Germinal center (tissue), 1 donor: ENCODE data around the gene GALNTL6.

ENCODE experiments used
- DNase-seq: peaks from one replicate; pipeline ENCODE4 v3.0.0; 2012; ENCODE audit warnings: mixed read lengths, low spot score

The GALNTL6 gene

DNA sequence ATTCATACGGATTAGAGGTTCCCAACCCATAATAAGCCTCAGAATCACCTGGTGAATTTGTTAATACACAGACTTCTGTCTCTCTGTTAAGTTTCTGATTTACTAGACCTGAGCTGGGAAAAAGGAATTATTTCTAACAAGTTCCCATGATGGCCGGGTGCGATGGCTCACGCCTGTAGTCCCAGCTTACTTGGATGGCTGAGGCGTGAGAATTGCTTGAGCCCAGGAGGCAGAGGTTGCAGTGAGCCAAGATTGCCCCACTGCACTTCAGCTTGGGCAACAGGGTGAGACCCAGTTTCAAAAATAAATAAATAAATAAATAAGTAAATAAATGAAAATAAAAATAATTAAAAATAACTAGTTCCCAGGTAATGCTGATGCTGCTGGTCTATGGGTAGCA is 412.3 kb downstream of the GALNTL6 start:
- no peak for DNase-seq

DNA sequence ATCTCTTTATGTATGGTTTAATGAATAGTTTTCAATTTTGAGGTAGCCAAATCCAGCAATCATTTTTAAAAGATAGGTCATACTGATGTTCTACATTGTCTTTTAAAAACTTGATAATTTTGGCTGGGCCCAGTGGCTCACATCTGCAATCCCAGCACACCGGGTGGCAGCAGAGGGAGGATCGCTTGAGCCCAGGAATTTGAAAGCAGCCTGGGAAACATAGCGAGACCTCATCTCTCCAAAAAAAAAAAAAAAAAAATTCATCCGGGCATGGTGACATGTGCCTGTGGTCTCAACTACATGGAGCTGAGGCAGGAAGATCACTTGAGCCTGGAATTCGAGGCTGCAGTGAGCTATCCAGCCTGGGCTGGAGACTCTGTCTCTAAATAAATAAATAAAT is 419.8 kb downstream of the GALNTL6 start:
- DNase-seq, result no peak

GRCh38 chr4:172243551-172243950 is 430.3 kb downstream of the GALNTL6 start:
- DNase-seq, result no peak

DNA sequence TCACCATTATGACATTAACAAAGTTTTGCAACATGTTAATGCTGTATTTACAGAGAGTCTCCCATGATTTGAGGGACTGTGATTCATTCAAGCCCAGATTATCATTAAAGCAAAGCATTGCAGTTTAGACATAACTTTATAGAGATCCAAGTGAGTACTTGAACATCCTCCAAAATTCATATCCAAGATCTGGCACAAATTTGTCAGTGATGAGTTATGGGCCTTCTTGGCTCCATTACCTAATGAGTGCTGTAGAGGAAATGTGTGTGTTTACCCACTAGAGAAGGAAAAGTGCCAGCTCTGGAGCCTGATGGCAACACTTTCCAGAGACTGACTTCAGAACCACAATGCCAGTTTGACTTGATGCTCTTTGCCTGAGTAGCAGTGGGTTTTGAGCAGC is 432.3 kb downstream of the GALNTL6 start:
- DNase-seq, result no peak

DNA sequence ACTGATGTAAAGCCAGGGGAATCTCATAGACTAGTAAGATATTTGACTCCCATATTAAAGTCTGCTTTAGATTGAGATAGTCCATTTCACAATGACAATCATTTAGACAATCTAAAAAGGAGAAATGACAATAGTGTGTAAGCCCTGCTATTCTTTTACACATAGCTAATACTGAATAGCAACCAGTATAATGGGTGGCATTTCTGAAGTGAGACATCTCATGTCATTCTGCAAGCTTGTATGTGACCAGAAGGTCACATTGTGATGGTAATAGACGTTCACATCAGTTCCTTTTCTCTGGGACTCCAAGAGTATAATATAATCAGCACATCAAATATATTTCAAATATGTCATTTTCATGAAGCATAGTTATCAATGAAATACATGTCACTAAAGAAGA is 440.2 kb downstream of the GALNTL6 start:
- no peak for DNase-seq

DNA sequence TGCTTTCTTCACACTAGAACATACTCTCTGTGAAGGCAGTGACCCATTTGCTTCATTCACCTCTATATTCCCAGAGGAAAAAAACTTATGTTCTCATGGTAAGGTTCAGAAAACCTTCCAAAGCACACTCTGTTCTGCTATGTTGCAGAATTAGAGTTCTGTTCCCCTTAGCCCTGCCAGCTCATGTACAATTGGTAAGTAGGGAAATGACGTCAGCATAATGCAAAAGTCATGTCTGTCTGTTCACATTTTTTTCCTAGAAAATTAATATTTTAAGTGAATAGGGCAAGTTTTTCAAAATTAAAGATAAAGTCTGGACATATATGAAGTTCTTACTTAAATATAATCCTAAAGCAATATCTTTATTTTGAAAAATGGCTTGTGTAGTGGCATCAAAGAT is 443.6 kb downstream of the GALNTL6 start:
- DNase-seq, result no peak

DNA sequence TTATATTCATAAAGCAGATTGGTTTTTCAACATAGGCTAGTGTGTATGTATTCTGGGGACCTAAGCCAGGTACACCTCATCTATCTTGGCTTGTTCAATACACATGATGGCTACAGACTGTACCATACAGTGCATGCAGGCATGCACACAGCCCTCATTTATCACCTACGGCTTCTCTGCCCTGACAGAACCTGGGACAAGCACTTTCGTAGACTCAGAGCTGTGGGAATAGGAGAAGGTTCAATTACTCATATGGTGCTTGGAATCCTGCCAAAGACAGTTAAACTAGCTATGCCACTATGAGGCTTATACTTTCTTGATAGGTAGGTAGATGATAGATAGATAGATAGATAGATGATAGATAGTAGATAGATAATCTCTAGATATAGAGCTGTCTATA is 457.2 kb downstream of the GALNTL6 start:
- no peak for DNase-seq

DNA sequence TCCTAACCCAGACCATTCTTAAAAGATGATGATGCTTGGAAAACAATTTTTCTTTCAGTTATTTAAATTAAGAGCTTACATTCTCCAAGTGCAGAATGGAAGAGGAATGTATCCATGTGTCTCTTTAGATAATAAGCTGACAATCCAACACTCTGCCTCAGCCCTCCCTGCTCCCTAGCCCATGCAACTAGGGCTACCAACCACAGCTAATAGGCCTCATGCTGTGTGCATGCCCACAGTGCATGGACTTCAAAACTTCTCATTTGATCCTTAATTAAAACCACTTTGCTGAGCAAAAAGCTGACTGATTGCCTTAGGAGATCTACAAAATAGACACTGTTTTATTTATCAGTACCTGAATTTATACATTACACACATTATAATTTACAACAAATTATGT is 473.9 kb downstream of the GALNTL6 start:
- DNase-seq, result no peak

GRCh38 chr4:172305698-172306097 is 492.5 kb downstream of the GALNTL6 start:
- DNase-seq, result no peak

DNA sequence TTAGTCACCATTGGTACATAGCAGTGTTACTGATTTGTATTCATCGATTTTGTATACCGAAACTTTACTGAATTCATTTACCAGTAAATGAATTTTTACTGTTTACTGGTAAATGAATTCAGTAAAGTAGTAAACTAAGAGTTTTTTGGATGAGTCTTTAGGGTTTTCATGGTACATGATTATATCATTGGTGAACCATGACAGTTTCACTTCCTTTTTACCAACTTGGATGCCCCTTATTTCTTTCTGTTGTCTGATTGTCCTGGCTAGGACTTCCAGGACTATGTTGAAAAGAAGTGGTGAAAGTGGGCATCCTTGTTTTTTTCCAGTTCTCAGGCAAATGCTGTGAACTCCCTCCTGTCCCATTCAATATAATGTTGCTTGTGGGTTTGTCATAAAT is 494.9 kb downstream of the GALNTL6 start:
- no peak for DNase-seq

DNA sequence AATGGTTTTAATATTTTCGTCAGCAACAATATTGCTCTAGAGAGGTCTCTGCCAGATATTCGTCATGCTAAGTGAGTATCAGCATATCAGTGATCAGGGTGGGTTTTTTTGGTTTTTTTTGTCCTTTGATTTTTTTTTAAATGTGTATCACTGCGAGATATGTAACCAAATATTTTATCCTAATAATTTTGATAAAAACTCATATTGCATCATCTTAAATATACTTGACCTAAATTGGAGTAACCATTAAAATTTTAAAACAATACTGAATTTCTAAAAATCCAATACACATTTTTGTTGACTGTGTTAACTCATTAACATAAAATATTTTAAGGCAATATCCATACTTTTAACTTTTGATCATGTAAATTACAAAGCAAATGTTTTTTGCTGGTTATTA is 498.5 kb downstream of the GALNTL6 start:
- no peak for DNase-seq

GRCh38 chr4:172323288-172323687 is 510.1 kb downstream of the GALNTL6 start:
- DNase-seq, result no peak

DNA sequence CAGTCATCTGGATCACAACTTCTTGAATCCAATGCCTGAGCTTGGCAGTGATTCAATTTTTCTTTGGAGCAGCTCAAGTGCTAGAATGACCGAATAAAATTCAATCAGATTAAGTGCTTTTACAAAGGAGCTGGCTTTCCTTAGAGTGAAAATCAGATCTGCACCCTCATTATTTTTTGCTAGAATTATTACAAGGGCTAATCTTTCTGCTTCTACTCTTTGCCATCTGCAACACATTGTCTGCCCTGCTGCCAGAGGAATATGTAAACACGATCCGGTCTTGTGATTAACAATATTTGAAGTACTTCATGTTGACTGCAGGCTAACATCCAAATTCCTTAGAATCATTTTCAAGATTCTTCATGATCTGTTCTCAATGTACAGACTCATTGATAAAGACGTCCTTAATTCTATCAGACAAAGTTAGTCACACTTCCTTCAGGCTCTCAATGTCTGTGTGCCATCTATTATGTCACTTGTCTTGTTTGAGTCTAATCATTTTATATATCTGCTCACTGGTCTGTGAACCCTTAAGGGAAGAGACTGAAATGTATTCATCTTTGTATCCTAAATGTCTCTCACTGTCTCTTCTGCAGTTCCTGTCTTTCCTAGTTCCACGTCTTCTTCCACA is 531.2 kb downstream of the GALNTL6 start:
- DNase-seq, result no peak

DNA sequence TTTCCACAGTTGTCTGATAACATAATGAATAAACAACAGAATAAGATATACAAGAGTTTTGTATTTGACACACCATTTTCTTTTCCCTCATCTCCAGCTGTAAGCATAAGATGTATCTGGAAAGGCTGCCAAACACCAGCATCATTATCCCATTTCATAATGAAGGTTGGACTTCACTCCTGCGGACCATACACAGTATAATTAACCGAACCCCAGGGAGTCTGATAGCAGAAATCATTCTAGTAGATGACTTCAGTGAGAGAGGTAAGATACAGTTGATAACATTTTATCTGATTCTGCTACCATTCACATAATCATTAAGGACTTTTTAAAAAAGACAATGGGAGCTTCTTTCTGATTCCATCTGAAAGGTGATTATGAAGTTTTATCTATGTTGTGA is 535.2 kb downstream of the GALNTL6 start:
- no peak for DNase-seq

GRCh38 chr4:172352356-172352755 is 539.2 kb downstream of the GALNTL6 start:
- DNase-seq, result no peak

DNA sequence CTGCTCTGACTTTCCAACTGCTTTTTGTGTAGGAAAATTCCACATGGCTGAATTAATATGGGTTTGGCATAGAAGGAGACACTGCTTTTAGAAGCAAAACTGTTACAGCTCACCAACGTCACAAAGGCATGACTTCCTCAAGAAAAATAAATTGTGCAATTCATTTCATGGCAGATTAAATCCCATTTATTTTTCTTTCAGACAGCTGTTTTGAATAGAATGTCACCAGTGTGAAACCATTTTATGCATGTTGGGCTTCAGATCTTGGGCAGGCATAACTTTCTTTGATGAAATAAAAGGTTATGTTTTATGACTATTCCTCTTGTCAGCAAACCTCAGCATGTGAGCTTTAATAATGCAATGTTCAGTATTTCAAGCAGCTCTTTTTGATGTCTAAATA is 542.8 kb downstream of the GALNTL6 start:
- DNase-seq, result no peak

- DNase-seq, result no peak
Measured at GRCh38 chr4:172357006-172357540, 543.9 kb downstream of the GALNTL6 start.

DNA sequence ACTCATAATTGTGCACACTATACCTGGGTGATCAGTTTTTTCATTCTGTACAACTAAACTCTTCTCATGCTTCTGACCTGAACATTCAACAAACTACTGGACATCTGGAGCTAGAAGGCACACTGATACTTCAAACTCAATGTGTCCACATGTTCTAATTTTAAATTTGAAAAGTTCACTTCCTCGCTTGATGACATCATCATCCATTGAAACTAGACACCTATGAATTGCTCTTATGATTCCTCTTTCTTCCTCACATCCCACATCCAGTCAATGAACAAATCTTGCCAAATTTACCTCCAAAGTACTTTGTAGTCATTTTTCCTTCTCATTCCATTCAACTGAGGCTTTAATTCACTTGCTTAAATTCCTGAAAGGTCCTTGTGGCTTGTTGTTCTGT is 549.4 kb downstream of the GALNTL6 start:
- DNase-seq, result no peak

DNA sequence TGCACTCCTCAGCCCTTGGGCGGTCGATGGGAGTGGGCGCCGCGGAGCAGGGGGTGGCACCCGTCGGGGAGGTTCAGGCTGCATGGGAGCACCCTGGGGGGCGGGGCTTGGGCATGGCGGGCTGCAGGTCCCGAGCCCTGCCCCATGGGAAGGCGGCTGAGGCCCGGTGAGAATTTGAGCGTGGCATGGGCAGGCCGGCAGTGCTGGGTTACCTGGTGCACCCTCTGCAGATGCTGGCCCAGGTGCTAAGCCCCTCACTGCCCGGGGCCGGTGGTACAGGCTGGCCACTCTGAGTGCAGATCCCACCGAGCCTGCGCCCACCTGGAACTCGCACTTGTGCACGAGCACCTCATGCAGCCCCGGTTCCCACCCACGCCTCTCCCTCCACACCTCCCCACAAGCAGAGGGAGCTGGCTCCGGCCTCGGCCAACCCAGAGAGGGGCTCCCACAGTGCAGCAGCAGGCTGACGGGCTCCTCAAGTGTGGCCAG is 556.3 kb downstream of the GALNTL6 start:
- DNase-seq, result no peak

- DNase-seq, result no peak
Measured at GRCh38 chr4:172377486-172378140, 564.4 kb downstream of the GALNTL6 start.

- DNase-seq, result no peak
Measured at GRCh38 chr4:172379834-172380233, 566.6 kb downstream of the GALNTL6 start.

DNA sequence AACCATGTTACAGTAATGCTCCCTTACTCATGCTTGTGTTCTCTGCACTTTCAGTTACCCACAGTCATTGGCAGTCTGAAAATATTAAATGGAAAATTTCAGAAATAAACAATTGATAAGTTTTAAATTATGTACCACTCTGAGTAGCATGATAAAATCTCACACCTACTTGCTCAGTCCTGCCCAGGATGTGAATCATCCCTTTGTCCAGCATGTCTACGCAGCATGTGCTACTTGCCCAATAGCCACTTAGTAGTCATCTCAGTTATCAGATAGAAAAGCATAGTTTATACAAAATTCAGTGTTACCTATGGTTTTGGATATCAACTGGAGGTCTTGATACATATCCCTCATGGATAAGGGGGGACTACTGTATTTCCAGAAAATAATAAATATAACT is 577.1 kb downstream of the GALNTL6 start:
- no peak for DNase-seq

DNA sequence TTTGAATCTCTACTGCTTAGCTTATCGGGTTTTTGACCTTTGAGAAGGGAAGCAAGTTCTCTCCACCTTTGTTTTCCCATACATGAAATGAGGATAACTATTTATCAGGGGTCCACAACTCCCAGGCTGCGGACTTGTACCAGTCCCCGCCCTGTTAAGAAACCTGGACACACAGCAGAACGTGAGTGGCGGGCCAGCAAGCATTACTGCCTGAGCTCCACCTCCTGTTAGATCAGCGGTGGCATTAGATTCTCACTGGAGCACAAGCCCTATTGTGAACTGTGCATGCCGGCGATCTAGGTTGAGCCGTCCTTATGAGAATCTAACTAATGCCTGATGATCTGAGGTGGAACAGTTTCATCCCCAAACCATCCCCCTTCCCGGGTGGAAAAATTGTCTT is 579.5 kb downstream of the GALNTL6 start:
- DNase-seq, result no peak

DNA sequence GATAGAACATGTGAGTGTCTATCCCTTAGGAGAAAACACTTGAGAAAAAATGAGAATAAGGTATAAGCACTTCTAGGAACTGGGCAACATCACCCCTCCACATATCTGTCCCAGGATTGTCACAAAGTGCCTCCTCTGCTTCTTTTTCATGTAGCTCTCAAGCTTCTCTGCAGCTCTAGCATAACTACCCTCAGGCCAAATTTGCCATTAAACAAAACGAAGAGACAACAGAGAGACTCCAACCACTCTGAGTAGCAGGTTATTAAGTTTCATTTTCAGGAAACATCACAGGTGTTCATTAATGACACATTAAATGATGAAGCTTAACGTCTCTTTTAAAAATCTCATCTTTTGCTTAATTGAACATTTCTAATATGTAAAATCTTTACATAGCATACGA is 580.0 kb downstream of the GALNTL6 start:
- DNase-seq, result no peak
